Esophagus squamous epithelium (tissue), 4 donors: ENCODE results near the gene FOXO3.

Experiments
- POLR2A ChIP-seq, 4 donors: fragments of 450-650 bp; IDR thresholded peaks; one replicate each; pipeline ENCODE4 v1.6.1; 2017; ENCODE audit warnings: antibody characterized with exemption in 4 of 4, mild to moderate bottlenecking in 4 of 4, moderate library complexity in 3 of 4
- TF ChIP-seq, protein P1 (sequence below), 6 experiments: fragments of 450-650 bp in 4 of 6; fragments of 200-600 bp in 2 of 6; sonication (generic) in 2 of 6; IDR thresholded peaks; one replicate each; pipeline ENCODE4 v1.5.1; 2016 to 2019; ENCODE audit warnings: antibody characterized with exemption in 6 of 6, mild to moderate bottlenecking in 4 of 6, moderate library complexity in 4 of 6

DNA sequence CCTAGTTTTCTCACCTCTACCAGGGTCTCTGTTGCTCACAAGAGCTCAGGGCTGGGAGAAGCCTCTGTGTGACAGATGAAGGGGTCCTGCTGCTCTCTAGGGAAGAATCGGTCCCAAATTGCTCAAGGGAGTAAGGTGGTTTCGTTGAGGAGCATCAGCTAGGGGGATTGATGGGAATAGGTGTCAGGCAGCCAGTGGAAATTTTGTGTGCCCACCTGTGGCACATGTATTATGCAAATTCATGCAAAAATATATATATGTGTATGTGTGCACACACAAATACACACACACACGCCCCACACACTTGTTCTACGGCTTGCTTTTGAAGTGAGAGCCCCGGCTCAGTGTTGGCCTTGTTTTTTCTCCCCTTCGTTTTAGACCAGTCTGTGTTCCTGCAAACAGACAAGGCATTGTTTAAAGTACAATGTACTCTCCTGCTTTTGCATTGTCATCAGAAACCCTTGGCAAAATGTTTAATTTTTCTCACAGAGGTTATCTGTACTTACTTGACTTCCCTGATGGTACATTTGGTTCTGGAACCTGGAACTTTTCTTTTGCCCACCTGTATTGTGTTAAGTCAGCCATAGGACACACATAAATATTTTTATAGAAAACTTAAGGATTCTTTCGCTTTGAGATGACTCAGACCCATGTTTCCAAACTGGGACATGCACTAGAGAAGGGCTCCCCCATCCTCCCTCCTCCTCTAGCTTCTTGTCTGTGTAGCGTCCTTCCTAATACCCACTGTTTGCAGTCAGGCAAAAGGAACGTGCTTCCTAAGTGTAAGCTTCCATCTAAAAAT lies 26.7 kb downstream of the FOXO3 start:
- TF ChIP-seq, protein P1, sequence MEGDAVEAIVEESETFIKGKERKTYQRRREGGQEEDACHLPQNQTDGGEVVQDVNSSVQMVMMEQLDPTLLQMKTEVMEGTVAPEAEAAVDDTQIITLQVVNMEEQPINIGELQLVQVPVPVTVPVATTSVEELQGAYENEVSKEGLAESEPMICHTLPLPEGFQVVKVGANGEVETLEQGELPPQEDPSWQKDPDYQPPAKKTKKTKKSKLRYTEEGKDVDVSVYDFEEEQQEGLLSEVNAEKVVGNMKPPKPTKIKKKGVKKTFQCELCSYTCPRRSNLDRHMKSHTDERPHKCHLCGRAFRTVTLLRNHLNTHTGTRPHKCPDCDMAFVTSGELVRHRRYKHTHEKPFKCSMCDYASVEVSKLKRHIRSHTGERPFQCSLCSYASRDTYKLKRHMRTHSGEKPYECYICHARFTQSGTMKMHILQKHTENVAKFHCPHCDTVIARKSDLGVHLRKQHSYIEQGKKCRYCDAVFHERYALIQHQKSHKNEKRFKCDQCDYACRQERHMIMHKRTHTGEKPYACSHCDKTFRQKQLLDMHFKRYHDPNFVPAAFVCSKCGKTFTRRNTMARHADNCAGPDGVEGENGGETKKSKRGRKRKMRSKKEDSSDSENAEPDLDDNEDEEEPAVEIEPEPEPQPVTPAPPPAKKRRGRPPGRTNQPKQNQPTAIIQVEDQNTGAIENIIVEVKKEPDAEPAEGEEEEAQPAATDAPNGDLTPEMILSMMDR (IDR thresholded peaks at IDR 0.05): no peak
- no peak for TF ChIP-seq POLR2A (IDR thresholded peaks at IDR 0.05)
